NCI-H2196 treated with DMSO at 0.1 percent for 48 hours (cell line): ENCODE results near the gene PRDM16.

Experiments
- DNase-seq: peaks from one replicate; lab custom pipeline; 2025; ENCODE audit not compliant: unreplicated experiment; lab: John Stamatoyannopoulos, UW

The PRDM16 gene

GRCh38 chr1:3292051-3292722, 223.2 kb downstream of the PRDM16 start:
- no peak for DNase-seq

GRCh38 chr1:3292868-3293562, 224.0 kb downstream of the PRDM16 start:
- DNase-seq: no peak

- no peak for DNase-seq
Measured at GRCh38 chr1:3293563-3294080, 224.6 kb downstream of the PRDM16 start.

GRCh38 chr1:3294450-3294849, 225.4 kb downstream of the PRDM16 start:
- no peak for DNase-seq

GRCh38 chr1:3295846-3296245, 226.8 kb downstream of the PRDM16 start:
- DNase-seq: no peak

GRCh38 chr1:3296326-3296725, 227.3 kb downstream of the PRDM16 start:
- DNase-seq: no peak

GRCh38 chr1:3296826-3297225, 227.8 kb downstream of the PRDM16 start:
- no peak for DNase-seq

- no peak for DNase-seq
Measured at GRCh38 chr1:3297756-3298155, 228.8 kb downstream of the PRDM16 start.

- DNase-seq: no peak
Measured at GRCh38 chr1:3298197-3298596, 229.2 kb downstream of the PRDM16 start.

- no peak for DNase-seq
Measured at GRCh38 chr1:3304246-3304645, 235.2 kb downstream of the PRDM16 start.

GRCh38 chr1:3304692-3305091, 235.7 kb downstream of the PRDM16 start:
- DNase-seq: no peak

- DNase-seq: no peak
Measured at GRCh38 chr1:3305156-3305555, 236.2 kb downstream of the PRDM16 start.

- no peak for DNase-seq
Measured at GRCh38 chr1:3306583-3307291, 237.7 kb downstream of the PRDM16 start.

- no peak for DNase-seq
Measured at GRCh38 chr1:3307359-3307758, 238.4 kb downstream of the PRDM16 start.

- DNase-seq: no peak
Measured at GRCh38 chr1:3308053-3308452, 239.1 kb downstream of the PRDM16 start.

GRCh38 chr1:3310718-3311400, 241.9 kb downstream of the PRDM16 start:
- no peak for DNase-seq

- no peak for DNase-seq
Measured at GRCh38 chr1:3311711-3312110, 242.7 kb downstream of the PRDM16 start.

- DNase-seq: no peak
Measured at GRCh38 chr1:3312310-3312897, 243.4 kb downstream of the PRDM16 start.

- no peak for DNase-seq
Measured at GRCh38 chr1:3312898-3313575, 244.0 kb downstream of the PRDM16 start.

GRCh38 chr1:3313576-3313950, 244.6 kb downstream of the PRDM16 start:
- no peak for DNase-seq
